H9 (cell line): ENCODE measurements around the gene ST8SIA6. TPM values are rescaled to one million over a fixed set of nuclear protein-coding genes. Genes with fewer than 3 reads are reported as not detected.

Experiments used
- DNase-seq: peaks from one replicate; pipeline ENCODE4 v3.0.0-alpha.2; 2017
- H2AFZ ChIP-seq: one replicate; pipeline ENCODE4 v1.6.1; 2013; ENCODE audit warnings: mild to moderate bottlenecking, low read length, control low read depth, moderate library complexity
- H2AK5ac ChIP-seq: 2 replicates; pipeline ENCODE4 v1.6.1; 2013; ENCODE audit warnings: low read length, control low read depth, mixed read lengths; ENCODE audit not compliant: insufficient read length
- H2BK120ac ChIP-seq: one replicate; pipeline ENCODE4 v1.6.1; 2013; ENCODE audit warnings: low read depth, mild to moderate bottlenecking, low read length, control low read depth, inconsistent platforms; ENCODE audit not compliant: poor library complexity, severe bottlenecking
- H2BK12ac ChIP-seq: 2 replicates; pipeline ENCODE4 v1.6.1; 2013; ENCODE audit warnings: low read length, control low read depth, mixed read lengths, low read depth; ENCODE audit not compliant: insufficient read length
- H2BK15ac ChIP-seq: 2 replicates; pipeline ENCODE4 v1.6.1; 2013; ENCODE audit warnings: low read depth, low read length, control low read depth
- H2BK20ac ChIP-seq: one replicate; pipeline ENCODE4 v1.6.1; 2013; ENCODE audit warnings: low read depth, mild to moderate bottlenecking, low read length, control low read depth, inconsistent platforms; ENCODE audit not compliant: poor library complexity, severe bottlenecking
- H2BK5ac ChIP-seq: 2 replicates; pipeline ENCODE4 v1.6.1; 2013; ENCODE audit warnings: low read length, control low read depth, mixed read lengths; ENCODE audit not compliant: insufficient read length
- H3K14ac ChIP-seq: 2 replicates; pipeline ENCODE4 v1.6.1; 2013; ENCODE audit warnings: low read length, control low read depth; ENCODE audit not compliant: insufficient read depth
- H3K18ac ChIP-seq: 2 replicates; pipeline ENCODE4 v1.6.1; 2013; ENCODE audit warnings: low read depth, mild to moderate bottlenecking, mixed read lengths, low read length, control low read depth; ENCODE audit not compliant: insufficient read length
- H3K23ac ChIP-seq: 2 replicates; pipeline ENCODE4 v1.6.1; 2013; ENCODE audit warnings: low read length, control low read depth, mixed read lengths, low read depth; ENCODE audit not compliant: insufficient read length
- H3K23me2 ChIP-seq: 2 replicates; pipeline ENCODE4 v1.6.1; 2013; ENCODE audit warnings: low read depth, mild to moderate bottlenecking, mixed read lengths, low read length, control low read depth; ENCODE audit not compliant: insufficient read length, poor library complexity, severe bottlenecking
- H3K27ac ChIP-seq: 2 replicates; pipeline ENCODE4 v1.5.1; 2013; ENCODE audit warnings: low read length, control low read depth, mixed read lengths, low read depth; ENCODE audit not compliant: insufficient read length
- H3K27me3 ChIP-seq: 2 replicates; pipeline ENCODE4 v1.6.1; 2013; ENCODE audit warnings: low read length, control low read depth, inconsistent platforms; ENCODE audit not compliant: insufficient read depth
- H3K4ac ChIP-seq: 2 replicates; pipeline ENCODE4 v1.6.1; 2013; ENCODE audit warnings: low read depth, mild to moderate bottlenecking, control low read depth, inconsistent platforms, low read length, moderate library complexity
- H3K4me1 ChIP-seq: 2 replicates; pipeline ENCODE4 v1.6.1; 2013; ENCODE audit warnings: low read length, control low read depth, inconsistent platforms; ENCODE audit not compliant: insufficient read depth
- H3K4me2 ChIP-seq: 2 replicates; pipeline ENCODE4 v1.6.1; 2013; ENCODE audit warnings: low read length, control low read depth, mixed read lengths; ENCODE audit not compliant: insufficient read length, insufficient read depth
- H3K56ac ChIP-seq: 2 replicates; pipeline ENCODE4 v1.6.1; 2013; ENCODE audit warnings: low read depth, mild to moderate bottlenecking, mixed read lengths, low read length, control low read depth; ENCODE audit not compliant: insufficient read length
- H3K79me1 ChIP-seq: 2 replicates; pipeline ENCODE4 v1.6.1; 2013; ENCODE audit warnings: low read depth, mild to moderate bottlenecking, moderate library complexity, low read length, control low read depth, inconsistent platforms; ENCODE audit not compliant: insufficient read depth, poor library complexity, severe bottlenecking
- H3K79me2 ChIP-seq: 2 replicates; pipeline ENCODE4 v1.6.1; 2013; ENCODE audit warnings: low read length, control low read depth, inconsistent platforms; ENCODE audit not compliant: insufficient read depth
- H3K9ac ChIP-seq: 2 replicates; pipeline ENCODE4 v1.6.1; 2013; ENCODE audit warnings: low read length, control low read depth, mixed read lengths; ENCODE audit not compliant: insufficient read length; ENCODE audit errors: extremely low read depth
- H3K9me3 ChIP-seq: one replicate; pipeline ENCODE4 v1.6.1; 2013; ENCODE audit warnings: low read depth, low read length, inconsistent platforms; ENCODE audit not compliant: control insufficient read depth
- H3T11ph ChIP-seq: one replicate; pipeline ENCODE4 v1.6.1; 2013; ENCODE audit warnings: mild to moderate bottlenecking, low read length, control low read depth, inconsistent platforms
- H4K20me1 ChIP-seq: one replicate; pipeline ENCODE4 v1.6.1; 2013; ENCODE audit not compliant: control insufficient read depth, insufficient read length, insufficient read depth
- H4K5ac ChIP-seq: 2 replicates; pipeline ENCODE4 v1.6.1; 2013; ENCODE audit warnings: low read depth, mild to moderate bottlenecking, mixed read lengths, low read length, control low read depth; ENCODE audit not compliant: insufficient read length
- H4K8ac ChIP-seq: replicated peaks from 2 replicates; pipeline ENCODE4 v1.6.1; 2013; ENCODE audit warnings: low read length, control low read depth, mixed read lengths, low read depth; ENCODE audit not compliant: insufficient read length
- H4K91ac ChIP-seq: 2 replicates; pipeline ENCODE4 v1.6.1; 2013; ENCODE audit warnings: low read depth, mild to moderate bottlenecking, moderate library complexity, mixed read lengths, low read length, control low read depth; ENCODE audit not compliant: insufficient read length
- H3K27ac Mint-ChIP-seq, 3 experiments: 2 replicates in 2 of 3; 3 replicates in 1 of 3; pipeline ENCODE4 v1.8.0; 2020 to 2021; ENCODE audit warnings: mixed read lengths in 3 of 3, mild to moderate bottlenecking in 1 of 3, moderate library complexity in 1 of 3
- H3K27me3 Mint-ChIP-seq: 2 replicates; pipeline ENCODE4 v1.8.0; 2021; ENCODE audit warnings: low read depth, mild to moderate bottlenecking, moderate library complexity, mixed read lengths
- H3K36me3 Mint-ChIP-seq, 3 experiments: 2 replicates in 2 of 3; 3 replicates in 1 of 3; pipeline ENCODE4 v1.8.0; 2020 to 2021; ENCODE audit warnings: low read depth in 3 of 3, mixed read lengths in 3 of 3; ENCODE audit not compliant: insufficient read depth in 1 of 3
- H3K4me1 Mint-ChIP-seq, 2 experiments: 2 replicates each; pipeline ENCODE4 v1.8.0; 2020; ENCODE audit warnings: mixed read lengths in 2 of 2
- H3K4me3 Mint-ChIP-seq, 2 experiments: 2 replicates in 1 of 2; 3 replicates in 1 of 2; pipeline ENCODE4 v1.8.0; 2020 to 2021; ENCODE audit warnings: mild to moderate bottlenecking in 2 of 2, mixed read lengths in 2 of 2, moderate library complexity in 1 of 2
- H3K9me3 Mint-ChIP-seq, 2 experiments: 2 replicates in 1 of 2; 3 replicates in 1 of 2; pipeline ENCODE4 v1.8.0; 2020; ENCODE audit warnings: mild to moderate bottlenecking in 2 of 2, mixed read lengths in 2 of 2, moderate library complexity in 1 of 2
- WGBS: extraction: QIAGEN DNeasy Blood & Tissue Kit; methylation state at CpG from one replicate; pipeline ENCODE4 v1.1.7; 2013; ENCODE audit warnings: missing lambda C conversion rate, low lambda C conversion rate, mixed read lengths; ENCODE audit not compliant: insufficient read length; ENCODE audit errors: extremely low coverage; 5-methylcytosine and 5-hydroxymethylcytosine counted together
- total RNA-seq: library from RNA; stranded (reverse); gene quantifications from 2 replicates; pipeline ENCODE4 v1.2.1, GENCODE V29; 2021
- TF ChIP-seq, protein P1 (sequence below): fragments of 200-600 bp; sonication (generic); conservative IDR thresholded peaks from 3 replicates; pipeline ENCODE4 v1.8.0; 2021; ENCODE audit warnings: antibody characterized with exemption, mild to moderate bottlenecking

ST8SIA6 gene
- total RNA-seq, 1 experiment from 2014 or later: 0.37 TPM

DNA sequence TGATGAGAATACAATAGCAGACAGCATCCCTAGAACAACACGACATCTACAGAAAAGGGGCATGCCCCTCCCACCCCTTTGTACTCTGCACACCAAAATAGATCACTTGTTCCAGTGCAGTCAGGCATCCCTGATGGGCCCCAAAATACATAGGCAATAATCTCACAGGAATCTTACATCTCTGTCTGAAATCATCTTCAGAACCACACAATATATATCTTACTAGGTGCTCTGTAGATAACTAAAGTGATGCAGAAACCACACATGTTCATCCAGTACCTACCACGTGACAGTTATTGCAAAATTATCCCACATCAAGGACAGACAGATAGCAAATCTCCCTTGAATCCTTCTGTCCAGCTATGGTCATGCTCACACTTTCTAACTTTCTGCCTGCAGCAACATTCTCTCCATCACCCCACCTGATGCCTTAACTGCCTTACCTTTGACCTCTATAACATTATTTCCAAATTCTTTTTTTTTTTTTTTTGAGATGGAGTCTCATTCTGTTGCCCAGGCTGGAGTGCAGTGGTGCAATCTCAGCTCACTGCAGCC, 30.7 kb downstream of the ST8SIA6 start:
- no CpG with 5 or more reads among the region's 2 CpGs for WGBS
- no peak overlapping the region for H3K27ac ChIP-seq

More for the DNA sequence above, 30.7 kb downstream of the ST8SIA6 start:
- no peaks in the 10 kb centered on the region for H3K79me2 ChIP-seq
- H2BK5ac ChIP-seq: no peak overlapping the region
- H3K23ac ChIP-seq: no peak overlapping the region
- no peak overlapping the region for H3K18ac ChIP-seq
- H2AFZ ChIP-seq: no peak overlapping the region
- no peak overlapping the region for H2AK5ac ChIP-seq
- no peak overlapping the region for H3K9ac ChIP-seq
- no peak overlapping the region for H2BK20ac ChIP-seq
- H2BK15ac ChIP-seq: no peak overlapping the region
- H2BK12ac ChIP-seq: no peak overlapping the region
- H3K9me3 ChIP-seq: no peaks in the 10 kb centered on the region
- no peak for DNase-seq
- Mint-ChIP-seq H3K4me1 (peaks cover 10 to 13% of the 10 kb centered on the region in 2 experiments), H3K4me3 (no peak overlapping the region), H3K9me3 (no peaks in the 10 kb centered on the region), H3K36me3 (no peaks in the 10 kb centered on the region), H3K27me3 (no peaks in the 10 kb centered on the region; the same call in 1 of the 2 replicates), H3K27ac (no peak overlapping the region; a peak in 1 of 7 replicates)
- no peak overlapping the region for H4K5ac ChIP-seq
- H2BK120ac ChIP-seq: no peak overlapping the region
- H3K14ac ChIP-seq: no peak overlapping the region
- no peak overlapping the region for H3K56ac ChIP-seq
- no peak overlapping the region for H3K4me2 ChIP-seq
- H3K4ac ChIP-seq: no peak overlapping the region
- H3K27me3 ChIP-seq: no peaks in the 10 kb centered on the region
- no peak overlapping the region for H4K91ac ChIP-seq
- no peaks in the 10 kb centered on the region for H4K20me1 ChIP-seq
- no peaks in the 10 kb centered on the region for H3K79me1 ChIP-seq
- no peaks in the 10 kb centered on the region for H3K23me2 ChIP-seq
- TF ChIP-seq, protein P1, sequence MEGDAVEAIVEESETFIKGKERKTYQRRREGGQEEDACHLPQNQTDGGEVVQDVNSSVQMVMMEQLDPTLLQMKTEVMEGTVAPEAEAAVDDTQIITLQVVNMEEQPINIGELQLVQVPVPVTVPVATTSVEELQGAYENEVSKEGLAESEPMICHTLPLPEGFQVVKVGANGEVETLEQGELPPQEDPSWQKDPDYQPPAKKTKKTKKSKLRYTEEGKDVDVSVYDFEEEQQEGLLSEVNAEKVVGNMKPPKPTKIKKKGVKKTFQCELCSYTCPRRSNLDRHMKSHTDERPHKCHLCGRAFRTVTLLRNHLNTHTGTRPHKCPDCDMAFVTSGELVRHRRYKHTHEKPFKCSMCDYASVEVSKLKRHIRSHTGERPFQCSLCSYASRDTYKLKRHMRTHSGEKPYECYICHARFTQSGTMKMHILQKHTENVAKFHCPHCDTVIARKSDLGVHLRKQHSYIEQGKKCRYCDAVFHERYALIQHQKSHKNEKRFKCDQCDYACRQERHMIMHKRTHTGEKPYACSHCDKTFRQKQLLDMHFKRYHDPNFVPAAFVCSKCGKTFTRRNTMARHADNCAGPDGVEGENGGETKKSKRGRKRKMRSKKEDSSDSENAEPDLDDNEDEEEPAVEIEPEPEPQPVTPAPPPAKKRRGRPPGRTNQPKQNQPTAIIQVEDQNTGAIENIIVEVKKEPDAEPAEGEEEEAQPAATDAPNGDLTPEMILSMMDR: no peak
- H4K8ac ChIP-seq: no peak overlapping the region
- H3K4me1 ChIP-seq: 0 out of 2 replicates have a peak, but pooled peaks cover 3% of the 10 kb centered on the region
- no peak overlapping the region for H3T11ph ChIP-seq
